SU-DHL-6 (cell line): ENCODE results near the gene PGPEP1.

Experiments used
- H2AFZ ChIP-seq: fragments of 200-600 bp; sonication (generic); 2 replicates; pipeline ENCODE4 v1.6.1; 2014; ENCODE audit warnings: low read depth, mild to moderate bottlenecking, moderate library complexity, mixed read lengths, antibody characterized with exemption, low read length; ENCODE audit not compliant: severe bottlenecking
- H3F3A ChIP-seq: fragments of 200-600 bp; shearing (Covaris generic); 2 replicates; pipeline ENCODE4 v1.6.0; 2016; ENCODE audit warnings: antibody characterized with exemption, mild to moderate bottlenecking; ENCODE audit not compliant: insufficient read depth
- H3K27ac ChIP-seq: fragments of 200-600 bp; sonication (generic); 2 replicates; pipeline ENCODE4 v1.5.1; 2016; ENCODE audit warnings: low read depth, mild to moderate bottlenecking, low read length, moderate library complexity, mixed read lengths
- H3K27me3 ChIP-seq: fragments of 200-600 bp; sonication (generic), shearing (Covaris generic); 2 replicates; pipeline ENCODE4 v1.6.0; 2014; ENCODE audit warnings: mild to moderate bottlenecking, low read length
- H3K36me3 ChIP-seq: fragments of 200-600 bp; sonication (generic); 2 replicates; pipeline ENCODE4 v1.6.1; 2014; ENCODE audit warnings: mild to moderate bottlenecking, low read length, mixed read lengths
- H3K4me2 ChIP-seq: fragments of 300-600, 200-600 bp; shearing (Covaris generic), sonication (generic); 2 replicates; pipeline ENCODE4 v1.6.0; 2014; ENCODE audit warnings: low read length, low read depth, mild to moderate bottlenecking; ENCODE audit not compliant: poor library complexity, severe bottlenecking
- H3K4me3 ChIP-seq: fragments of 200-600 bp; sonication (generic); 2 replicates; pipeline ENCODE4 v1.5.1; 2014; ENCODE audit warnings: antibody characterized with exemption, low read length, mild to moderate bottlenecking, mixed read lengths; ENCODE audit not compliant: insufficient read depth, poor library complexity, severe bottlenecking
- H3K79me2 ChIP-seq: fragments of 200-600 bp; sonication (generic); 2 replicates; pipeline ENCODE4 v1.6.1; 2014; ENCODE audit warnings: mild to moderate bottlenecking, low read length, moderate library complexity; ENCODE audit not compliant: insufficient read depth
- H3K9ac ChIP-seq: fragments of 200-600 bp; sonication (generic); 2 replicates; pipeline ENCODE4 v1.7.0; 2014; ENCODE audit warnings: mild to moderate bottlenecking, low read length
- H3K9me2 ChIP-seq: fragments of 200-600 bp; sonication (generic); replicated peaks from 2 replicates; pipeline ENCODE4 v1.6.1; 2014; ENCODE audit warnings: low read length; ENCODE audit not compliant: insufficient read depth
- H3K9me3 ChIP-seq: fragments of 200-600 bp; sonication (generic); 2 replicates; pipeline ENCODE4 v1.6.1; 2014; ENCODE audit warnings: low read length, mixed read lengths; ENCODE audit not compliant: insufficient read depth
- H4K20me1 ChIP-seq: fragments of 200-600 bp; sonication (generic); 2 replicates; pipeline ENCODE4 v1.6.1; 2014; ENCODE audit warnings: low read depth, mild to moderate bottlenecking, antibody characterized with exemption, low read length, moderate library complexity, mixed read lengths
- EZH2phosphoT487 ChIP-seq: fragments of 200-600 bp; sonication (generic), shearing (Covaris generic); conservative IDR thresholded peaks from 2 replicates; pipeline ENCODE4 v1.6.1; 2018; ENCODE audit warnings: mild to moderate bottlenecking, antibody characterized with exemption, low read length, moderate library complexity, mixed read lengths
- TF ChIP-seq, protein P1 (sequence below): fragments of 200-600 bp; sonication (generic); IDR thresholded peaks from one replicate; pipeline ENCODE4 v1.5.1; 2017; ENCODE audit warnings: antibody characterized with exemption, mild to moderate bottlenecking, low read length, moderate library complexity; ENCODE audit not compliant: insufficient read depth, poor library complexity, severe bottlenecking

The PGPEP1 gene

DNA sequence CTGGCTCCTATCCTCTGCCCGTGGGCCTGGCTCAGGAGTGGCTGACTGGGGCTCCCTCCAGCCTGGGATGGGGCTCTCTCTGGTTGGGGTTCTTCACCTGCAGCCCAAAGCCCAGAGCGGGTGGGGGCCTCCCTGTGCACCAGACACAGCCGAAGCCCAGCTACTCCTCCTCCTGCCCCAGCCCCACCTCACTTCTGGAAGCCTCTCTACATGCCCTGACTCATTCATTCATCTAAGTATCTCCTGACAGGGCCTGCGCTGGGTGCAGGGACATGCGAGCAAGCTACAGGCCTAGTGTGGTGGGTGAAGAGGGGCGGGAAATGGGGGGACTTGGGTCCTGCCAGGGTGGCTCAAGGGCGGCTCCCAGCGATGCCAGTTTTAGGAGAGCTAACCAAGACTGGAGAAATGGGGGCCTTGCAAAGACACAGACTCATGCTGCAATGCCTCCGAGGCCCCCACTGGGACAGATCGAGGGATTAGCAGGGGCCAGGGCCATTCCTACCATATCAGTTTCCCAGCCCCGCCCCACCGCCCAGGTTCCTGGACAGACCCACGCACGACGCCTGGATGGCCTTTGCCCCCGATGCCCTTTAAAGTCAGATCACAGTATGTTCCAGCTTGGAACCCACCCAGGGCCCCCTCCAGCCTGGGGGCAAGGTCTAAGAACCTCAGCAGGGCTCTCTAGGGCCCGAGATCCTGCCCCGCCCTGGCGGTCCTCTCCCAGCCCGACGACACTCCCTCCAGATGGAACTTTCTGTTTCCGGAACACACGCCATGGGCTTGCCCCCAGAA lies 30.1 kb upstream of the PGPEP1 start:
- Histone ChIP-seq H3K36me3 (no peaks in the 10 kb centered on the region), H3K27ac (no peak overlapping the region), H3K4me2 (no peak overlapping the region)

DNA sequence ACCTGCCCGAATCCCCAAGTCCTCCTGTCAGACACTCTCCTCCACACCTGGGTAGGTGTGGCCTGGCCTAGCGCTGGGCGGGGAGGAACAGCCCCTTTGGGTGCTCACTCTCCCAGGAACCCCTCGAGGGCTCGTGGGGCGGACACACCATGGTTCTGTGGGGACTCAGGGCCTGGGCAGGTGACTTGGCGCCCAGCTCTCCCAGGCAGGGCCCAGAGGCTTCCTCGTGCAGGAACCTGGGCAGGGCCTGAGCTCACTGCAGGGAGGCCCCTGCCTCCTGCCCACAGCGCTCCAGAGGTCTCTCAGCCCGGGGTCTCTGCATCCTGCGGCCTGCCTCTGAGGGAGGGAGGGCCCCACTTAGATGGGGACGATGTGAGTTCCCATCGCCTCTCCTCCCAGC lies 29.4 kb upstream of the PGPEP1 start:
- H3K9me3 ChIP-seq, result no peaks in the 10 kb centered on the region
- no peaks in the 10 kb centered on the region for H4K20me1 ChIP-seq
- peaks cover 6% of the 10 kb centered on the region; the same call in 1 of the 2 replicates for H3F3A ChIP-seq
- H3K27ac ChIP-seq, result no peak overlapping the region
- no peaks in the 10 kb centered on the region for H3K79me2 ChIP-seq
- no peaks in the 10 kb centered on the region for H3K27me3 ChIP-seq
- no peak overlapping the region for H3K4me2 ChIP-seq
- no peaks in the 10 kb centered on the region for H3K9me2 ChIP-seq
- TF ChIP-seq, protein P1, sequence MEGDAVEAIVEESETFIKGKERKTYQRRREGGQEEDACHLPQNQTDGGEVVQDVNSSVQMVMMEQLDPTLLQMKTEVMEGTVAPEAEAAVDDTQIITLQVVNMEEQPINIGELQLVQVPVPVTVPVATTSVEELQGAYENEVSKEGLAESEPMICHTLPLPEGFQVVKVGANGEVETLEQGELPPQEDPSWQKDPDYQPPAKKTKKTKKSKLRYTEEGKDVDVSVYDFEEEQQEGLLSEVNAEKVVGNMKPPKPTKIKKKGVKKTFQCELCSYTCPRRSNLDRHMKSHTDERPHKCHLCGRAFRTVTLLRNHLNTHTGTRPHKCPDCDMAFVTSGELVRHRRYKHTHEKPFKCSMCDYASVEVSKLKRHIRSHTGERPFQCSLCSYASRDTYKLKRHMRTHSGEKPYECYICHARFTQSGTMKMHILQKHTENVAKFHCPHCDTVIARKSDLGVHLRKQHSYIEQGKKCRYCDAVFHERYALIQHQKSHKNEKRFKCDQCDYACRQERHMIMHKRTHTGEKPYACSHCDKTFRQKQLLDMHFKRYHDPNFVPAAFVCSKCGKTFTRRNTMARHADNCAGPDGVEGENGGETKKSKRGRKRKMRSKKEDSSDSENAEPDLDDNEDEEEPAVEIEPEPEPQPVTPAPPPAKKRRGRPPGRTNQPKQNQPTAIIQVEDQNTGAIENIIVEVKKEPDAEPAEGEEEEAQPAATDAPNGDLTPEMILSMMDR, result no peak
- TF ChIP-seq EZH2phosphoT487, result no peak
- H3K36me3 ChIP-seq, result no peaks in the 10 kb centered on the region
- no peak overlapping the region for H3K9ac ChIP-seq
- no peak overlapping the region for H3K4me3 ChIP-seq
- no peak overlapping the region for H2AFZ ChIP-seq

More for the DNA sequence above, 30.1 kb upstream of the PGPEP1 start:
- Histone ChIP-seq H2AFZ (no peak overlapping the region), H3K4me3 (no peak overlapping the region), H3F3A (peaks cover 6% of the 10 kb centered on the region; the same call in 1 of the 2 replicates), H3K9me2 (no peaks in the 10 kb centered on the region), H3K9ac (no peak overlapping the region), H3K9me3 (no peaks in the 10 kb centered on the region), H3K27me3 (no peaks in the 10 kb centered on the region), H3K79me2 (no peaks in the 10 kb centered on the region), H4K20me1 (no peaks in the 10 kb centered on the region)
- TF ChIP-seq, protein P1, result no peak
- no peak for TF ChIP-seq EZH2phosphoT487

DNA sequence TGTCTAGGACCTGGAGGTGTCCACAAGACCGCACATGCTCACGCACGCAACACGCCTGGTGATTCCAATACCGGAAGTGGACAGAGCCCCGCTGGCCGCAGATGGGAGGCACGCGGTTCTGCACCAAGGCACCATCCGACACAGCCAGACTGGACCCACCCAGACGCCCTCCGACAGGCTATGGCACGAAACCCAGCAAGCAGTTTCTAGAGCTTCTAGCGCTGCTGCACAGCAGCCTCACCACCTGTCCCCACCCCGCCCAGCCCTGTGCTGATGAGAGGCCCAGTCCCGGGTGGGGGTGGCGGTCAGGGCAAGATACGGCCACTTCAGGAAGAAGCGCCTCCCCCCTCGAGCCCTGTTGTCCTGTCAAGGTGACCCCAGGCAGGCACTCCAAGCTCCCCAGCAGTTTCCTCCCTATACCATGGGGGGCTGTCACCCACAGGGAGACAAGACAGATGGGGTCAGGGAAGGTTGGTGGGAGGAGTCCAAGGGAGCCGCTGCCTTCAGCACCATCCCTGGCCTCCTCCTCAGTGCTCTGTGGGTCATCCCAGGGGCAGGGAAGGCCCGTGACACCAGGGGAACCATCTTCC lies 28.8 kb upstream of the PGPEP1 start:
- Histone ChIP-seq H3K79me2 (no peaks in the 10 kb centered on the region), H3K27me3 (no peaks in the 10 kb centered on the region), H2AFZ (no peak overlapping the region), H3K9me3 (no peaks in the 10 kb centered on the region), H4K20me1 (no peaks in the 10 kb centered on the region), H3K36me3 (no peaks in the 10 kb centered on the region), H3F3A (peaks cover 6% of the 10 kb centered on the region; the same call in 1 of the 2 replicates), H3K9me2 (no peaks in the 10 kb centered on the region), H3K9ac (no peak overlapping the region), H3K4me2 (no peak overlapping the region), H3K4me3 (no peak overlapping the region), H3K27ac (no peak overlapping the region)
- no peak for TF ChIP-seq EZH2phosphoT487
- TF ChIP-seq, protein P1, result no peak
